ENCODE data around the gene FARP2.

The FARP2 gene

GRCh38 chr2:241540771-241541561 is 184.9 kb downstream of the FARP2 start:
- Histone ChIP-seq H3K9ac (ENCODE audit: low read length) (peak overlapping the region; percentile 34), H3K36me3 (ENCODE audit: control insufficient read depth, insufficient read depth, low read length, severe bottlenecking) (no peaks in the 10 kb centered on the region), H3K4me3 (ENCODE audit: low read length) (peak overlapping the region; percentile 72), H3K9me3 (ENCODE audit: control insufficient read depth, low read length) (no peaks in the 10 kb centered on the region), H3K27me3 (replicated peaks; ENCODE audit: control insufficient read depth, insufficient read depth, low read length) (no peaks in the 10 kb centered on the region), H3K4me1 (ENCODE audit: control insufficient read depth, insufficient read depth, low read length) (peaks cover 13% of the 10 kb centered on the region)
- DNase-seq (ENCODE audit: low read depth), result peak; percentile 75

DNA sequence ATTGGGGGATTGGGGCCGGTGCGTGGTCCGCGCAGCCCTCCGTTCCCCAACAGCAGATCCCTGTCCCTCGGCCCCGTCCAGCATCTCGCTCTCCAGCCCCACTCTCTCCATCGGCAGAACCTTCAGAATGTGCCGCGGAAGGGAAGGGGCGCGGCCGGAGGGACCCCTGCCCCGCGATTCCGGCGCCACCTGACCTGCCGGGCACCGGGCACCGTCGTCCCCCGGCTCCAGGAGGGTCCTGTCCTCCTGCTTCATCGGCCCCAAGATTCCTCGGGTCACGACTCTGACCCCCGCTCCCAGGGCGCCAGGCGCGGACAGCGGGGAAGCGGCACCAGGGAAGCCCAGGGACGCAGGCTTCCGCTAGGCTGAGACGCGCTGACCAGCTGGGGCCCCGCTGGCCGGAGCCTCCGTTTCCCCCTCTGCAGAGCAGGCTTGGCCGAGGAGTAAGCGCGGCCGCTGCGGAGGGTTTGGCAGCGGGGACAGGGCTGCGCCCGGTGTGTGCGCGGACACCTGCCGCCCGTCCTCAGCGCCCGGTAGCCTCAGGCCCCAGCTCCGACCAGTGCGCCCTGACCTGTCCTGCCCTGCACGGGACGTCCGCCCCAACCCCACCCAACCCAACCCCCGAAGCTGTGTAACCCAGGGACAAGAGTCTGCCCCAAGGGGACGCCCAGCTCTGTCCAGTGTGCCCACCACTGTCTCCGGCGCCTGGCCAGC is 185.6 kb downstream of the FARP2 start:
- Histone ChIP-seq H3K27me3 (replicated peaks; ENCODE audit: control insufficient read depth, insufficient read depth, low read length) (no peaks in the 10 kb centered on the region), H3K36me3 (ENCODE audit: control insufficient read depth, insufficient read depth, low read length, severe bottlenecking) (no peaks in the 10 kb centered on the region), H3K9ac (ENCODE audit: low read length) (no peak overlapping the region), H3K9me3 (ENCODE audit: control insufficient read depth, low read length) (no peaks in the 10 kb centered on the region), H3K4me1 (ENCODE audit: control insufficient read depth, insufficient read depth, low read length) (peaks cover 14% of the 10 kb centered on the region), H3K4me3 (ENCODE audit: low read length) (peak overlapping the region; percentile 64)
- DNase-seq (ENCODE audit: low read depth), result no peak

DNA sequence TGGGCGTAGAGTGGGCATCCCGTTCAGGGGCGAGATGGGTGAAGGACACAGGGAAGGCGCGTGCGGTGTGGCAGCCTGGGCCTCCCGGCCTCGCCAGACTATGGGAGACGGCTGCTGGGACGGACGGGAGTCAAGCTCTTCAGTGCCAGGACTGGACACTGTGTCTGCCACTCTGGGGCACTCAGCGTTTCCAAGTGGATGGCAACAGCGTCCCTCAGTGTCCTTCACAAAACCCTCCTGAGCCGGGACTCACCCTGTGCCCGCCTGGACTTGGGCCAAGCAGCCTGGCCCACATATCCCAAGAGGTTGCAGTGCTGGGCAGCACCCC is 186.2 kb downstream of the FARP2 start:
- Histone ChIP-seq H3K27me3 (replicated peaks; ENCODE audit: control insufficient read depth, insufficient read depth, low read length) (no peaks in the 10 kb centered on the region), H3K9ac (ENCODE audit: low read length) (no peak overlapping the region), H3K36me3 (ENCODE audit: control insufficient read depth, insufficient read depth, low read length, severe bottlenecking) (no peaks in the 10 kb centered on the region), H3K9me3 (ENCODE audit: control insufficient read depth, low read length) (no peaks in the 10 kb centered on the region), H3K4me1 (ENCODE audit: control insufficient read depth, insufficient read depth, low read length) (peaks cover 19% of the 10 kb centered on the region), H3K4me3 (ENCODE audit: low read length) (no peak overlapping the region)
- no peak for DNase-seq (ENCODE audit: low read depth)

Data from adipocyte (in vitro differentiated cells).